Spleen (tissue), 11 donors: Measurements from ENCODE around the gene USP35. TPM values are rescaled to one million over a fixed set of nuclear protein-coding genes. Genes with fewer than 3 reads are reported as not detected.

ENCODE experiments used
- DNase-seq: peaks from one replicate; pipeline ENCODE4 v3.0.0-alpha.2; 2020
- H3K27ac ChIP-seq, 8 donors: fragments of 200-600 bp; sonication (generic) in 7 of 8; 1 replicate in 4 of 8; 2 replicates in 4 of 8; pipeline versions ENCODE4 v1.5.0 to v1.8.0; 2016 to 2021; ENCODE audit warnings: inconsistent platforms in 4 of 8, mild to moderate bottlenecking in 4 of 8, moderate library complexity in 1 of 8
- H3K27me3 ChIP-seq, 7 donors: fragments of 200-600 bp; sonication (generic) in 6 of 7; replicated peaks in 1 of 7; 1 replicate in 4 of 7; 2 replicates in 3 of 7; pipeline versions ENCODE4 v1.5.0 to v1.8.0; 2016 to 2021; ENCODE audit warnings: inconsistent platforms in 3 of 7, mild to moderate bottlenecking in 1 of 7
- H3K36me3 ChIP-seq, 6 donors: fragments of 200-600 bp; sonication (generic) in 5 of 6; 1 replicate in 4 of 6; 2 replicates in 2 of 6; pipeline versions ENCODE4 v1.5.0 to v1.8.0; 2016 to 2021; ENCODE audit warnings: inconsistent platforms in 2 of 6
- H3K4me1 ChIP-seq, 6 donors: fragments of 200-600 bp; sonication (generic) in 5 of 6; 1 replicate in 3 of 6; 2 replicates in 3 of 6; pipeline versions ENCODE4 v1.5.0 to v1.8.0; 2016 to 2021; ENCODE audit warnings: inconsistent platforms in 3 of 6
- H3K4me3 ChIP-seq, 8 donors: fragments of 200-600 bp; sonication (generic) in 7 of 8; 1 replicate in 4 of 8; 2 replicates in 4 of 8; pipeline versions ENCODE4 v1.5.0 to v1.8.0; 2016 to 2021; ENCODE audit warnings: inconsistent platforms in 4 of 8, mild to moderate bottlenecking in 4 of 8, moderate library complexity in 2 of 8
- H3K9me3 ChIP-seq, 8 donors: fragments of 200-600 bp; sonication (generic) in 7 of 8; 1 replicate in 4 of 8; 2 replicates in 4 of 8; pipeline versions ENCODE4 v1.5.0 to v1.8.0; 2016 to 2021; ENCODE audit warnings: inconsistent platforms in 4 of 8
- CTCF ChIP-seq, 11 experiments: fragments of 200-600 bp in 7 of 11; fragments of 450-650 bp in 4 of 11; sonication (generic) in 4 of 11; IDR thresholded peaks in 8 of 11; conservative IDR thresholded peaks in 3 of 11; 1 replicate in 7 of 11; 2 replicates in 4 of 11; pipeline versions ENCODE4 v1.4.0 to v1.8.0; 2016 to 2021; ENCODE audit warnings: antibody characterized with exemption in 11 of 11, inconsistent platforms in 4 of 11, mild to moderate bottlenecking in 1 of 11
- POLR2A ChIP-seq, 3 donors: fragments of 450-650 bp; IDR thresholded peaks; one replicate each; pipeline ENCODE4 v1.5.1; 2017; ENCODE audit warnings: antibody characterized with exemption in 3 of 3, mild to moderate bottlenecking in 1 of 3
- POLR2AphosphoS5 ChIP-seq, 3 donors: sonication (generic); formaldehyde crosslinking; IDR thresholded peaks; one replicate each; pipeline ENCODE4 v1.5.1; 2017; ENCODE audit warnings: antibody characterized with exemption in 3 of 3
- WGBS, 5 donors: extraction: QIAGEN DNeasy Blood & Tissue Kit in 3 of 5; methylation state at CpG; one replicate each; pipeline versions ENCODE4 v1.1.5 to v1.1.7; 2013 to 2018; 5-methylcytosine and 5-hydroxymethylcytosine counted together
- intact Hi-C: fragments of 100-400 bp; cut with DNase I; formaldehyde crosslinking; loops from one replicate; pipeline ENCODE4 v1.15.0; 2023; ENCODE audit warnings: low total_unique reads
- polyA plus RNA-seq, 3 donors: library from polyadenylated mRNA; stranded (reverse); fragments of 200-250 nt; gene quantifications; one replicate each; pipeline ENCODE4 v1.2.1, GENCODE V29; 2013
- total RNA-seq, 7 donors: library from RNA; depleted of rRNA in 3 of 7; stranded (reverse); fragments of >200 nt in 3 of 7; fragmentation: NEBNext Ultra II Directional in 4 of 7; extraction: Animal tissue kit (Norgen Biotek cat#: 25700) in 4 of 7; gene quantifications; one replicate each; pipeline versions ENCODE4 v1.1.0 to v1.2.1, GENCODE V29; 2016 to 2021
- donor health status: healthy with polysubstance abuse.
- donor health status: DM: no; HTN: no; CAD: no; lungs with moderate emphysema.
- donor health status: DM: no; HTN: no; CAD: no.
- donor health status: Bipolar disorder and iron deficiency.
- donor health status: healthy.
- donor health status: DM: no; HTN: no; CAD: no.
- donor health status: DM: yes; HTN: yes; CAD: no.

USP35 gene
- total and polyA plus RNA-seq, 10 donors, result 1.6 to 9.5 (median 6.3) TPM

GRCh38 chr11:78226684-78227680, 38.3 kb downstream of the USP35 start:
- TF ChIP-seq CTCF (IDR thresholded peaks at IDR 0.05 in 8 of 11, conservative IDR thresholded peaks at IDR 0.05 in 3 of 11), result no peak
- no peak for TF ChIP-seq POLR2AphosphoS5 (IDR thresholded peaks at IDR 0.05)
- no peak for TF ChIP-seq POLR2A (IDR thresholded peaks at IDR 0.05)
- H3K36me3 ChIP-seq, result peaks cover 0 to 48% (median 20%) of the 10 kb centered on the region in 6 donors
- no peaks in the 10 kb centered on the region for H3K9me3 ChIP-seq
- H3K4me1 ChIP-seq, result peaks cover 0 to 46% (median 18%) of the 10 kb centered on the region in 6 donors
- H3K27me3 ChIP-seq, result no peaks in the 10 kb centered on the region
- H3K27ac ChIP-seq, result peak overlapping the region in 2 of 8 donors; percentile 6 to 9
- intact Hi-C loops, result loop anchor here (5.0 kb wide), 1 partner anchor 340 kb away; no protein-coding TSS in a partner anchor
- whole genome bisulfite sequencing, 5 donors, result 83 to 90% (median 87%) methylated on average over 9 to 12 of the region's 12 CpGs
- no peak for DNase-seq
- no peak overlapping the region for H3K4me3 ChIP-seq

- intact Hi-C loops, result loop anchor here (5.0 kb wide), 1 partner anchor 339 kb away; no protein-coding TSS in a partner anchor
- H3K36me3 ChIP-seq, result peaks cover 0 to 39% (median 15%) of the 10 kb centered on the region in 6 donors
- no peaks in the 10 kb centered on the region for H3K27me3 ChIP-seq
- WGBS, 5 donors, result 73 to 82% (median 78%) methylated on average over 4 of the region's 4 CpGs
- no peak overlapping the region for H3K27ac ChIP-seq
- H3K9me3 ChIP-seq, result no peaks in the 10 kb centered on the region
- peaks cover 0 to 42% (median 17%) of the 10 kb centered on the region in 6 donors for H3K4me1 ChIP-seq
- H3K4me3 ChIP-seq, result no peak overlapping the region
- TF ChIP-seq CTCF (IDR thresholded peaks at IDR 0.05 in 8 of 11, conservative IDR thresholded peaks at IDR 0.05 in 3 of 11) (no peak), POLR2AphosphoS5 (IDR thresholded peaks at IDR 0.05) (no peak), POLR2A (IDR thresholded peaks at IDR 0.05) (no peak)
- no peak for DNase-seq
These were observed 39.2 kb downstream of the USP35 start for GRCh38 chr11:78227921-78228320.

GRCh38 chr11:78228467-78228866, 39.7 kb downstream of the USP35 start:
- Histone ChIP-seq H3K27me3 (no peaks in the 10 kb centered on the region), H3K27ac (no peak overlapping the region), H3K9me3 (no peaks in the 10 kb centered on the region), H3K4me3 (no peak overlapping the region), H3K36me3 (peaks cover 0 to 33% (median 12%) of the 10 kb centered on the region in 6 donors), H3K4me1 (peaks cover 0 to 37% (median 14%) of the 10 kb centered on the region in 6 donors)
- no peak for TF ChIP-seq POLR2AphosphoS5 (IDR thresholded peaks at IDR 0.05)
- TF ChIP-seq CTCF (IDR thresholded peaks at IDR 0.05 in 8 of 11, conservative IDR thresholded peaks at IDR 0.05 in 3 of 11), result peak in 10 of 11 experiments; percentile 24 to 71 (median 58)
- intact Hi-C loops, result loop anchor here (5.0 kb wide), 1 partner anchor 339 kb away; no protein-coding TSS in a partner anchor
- DNase-seq, result no peak
- 97 to 99% (median 98%) methylated on average over 3 of the region's 3 CpGs for WGBS, 5 donors

GRCh38 chr11:78229106-78229505, 40.4 kb downstream of the USP35 start:
- 90 to 94% (median 92%) methylated on average over 2 of the region's 2 CpGs for WGBS, 5 donors
- no peak for TF ChIP-seq CTCF (IDR thresholded peaks at IDR 0.05 in 8 of 11, conservative IDR thresholded peaks at IDR 0.05 in 3 of 11)
- peaks cover 0 to 27% (median 12%) of the 10 kb centered on the region in 6 donors for H3K36me3 ChIP-seq
- H3K9me3 ChIP-seq, result no peaks in the 10 kb centered on the region
- peaks cover 0 to 31% (median 11%) of the 10 kb centered on the region in 6 donors for H3K4me1 ChIP-seq
- no peak for DNase-seq
- intact Hi-C loops, result loop anchor here (5.0 kb wide), 1 partner anchor 338 kb away; no protein-coding TSS in a partner anchor
- no peaks in the 10 kb centered on the region for H3K27me3 ChIP-seq
- H3K4me3 ChIP-seq, result no peak overlapping the region
- H3K27ac ChIP-seq, result no peak overlapping the region
